ENCODE results near the gene DELE1.

GRCh38 chr5:141954194-141954593 is 30.5 kb downstream of the DELE1 start:
- no peak for TF ChIP-seq CTCF (IDR thresholded peaks at IDR 0.05)
- no peak for TF ChIP-seq POLR2A (IDR thresholded peaks at IDR 0.05)

Data from heart left ventricle (tissue), 13 donors.